GM23338 (cell line): Measurements from ENCODE around the gene BEND6. TPM values are rescaled to one million over a fixed set of nuclear protein-coding genes. Genes with fewer than 3 reads are reported as not detected.

Experiments
- ATAC-seq: fragments of 200-7000 bp; cut with Tn5 transposase; 3 replicates; pipeline ENCODE4 v1.9.1; 2020
- DNase-seq: peaks from one replicate; pipeline ENCODE4 v3.0.0-alpha.2; 2015; ENCODE audit warnings: low spot score
- H2AFZ ChIP-seq: fragments of 200-600 bp; sonication (generic); 2 replicates; pipeline ENCODE4 v1.8.0; 2016; ENCODE audit warnings: antibody characterized with exemption, mild to moderate bottlenecking, moderate library complexity
- H3F3A ChIP-seq: fragments of 200-600 bp; sonication (generic); replicated peaks from 2 replicates; pipeline ENCODE4 v1.8.0; 2017; ENCODE audit warnings: antibody characterized with exemption, mixed run types, low read depth
- H3K27ac ChIP-seq: fragments of 200-600 bp; sonication (generic); 2 replicates; pipeline ENCODE4 v1.6.1; 2016; ENCODE audit warnings: low read depth
- H3K27me3 ChIP-seq: fragments of 200-600 bp; sonication (generic); 2 replicates; pipeline ENCODE4 v1.8.0; 2016; ENCODE audit warnings: mild to moderate bottlenecking, mixed run types, moderate library complexity; ENCODE audit not compliant: insufficient read depth
- H3K36me3 ChIP-seq: fragments of 200-600 bp; sonication (generic); 2 replicates; pipeline ENCODE4 v1.8.0; 2016; ENCODE audit warnings: mild to moderate bottlenecking; ENCODE audit not compliant: insufficient read depth
- H3K4me1 ChIP-seq: fragments of 200-600 bp; sonication (generic); 2 replicates; pipeline ENCODE4 v1.8.0; 2016; ENCODE audit warnings: mild to moderate bottlenecking, moderate library complexity; ENCODE audit not compliant: insufficient read depth
- H3K4me2 ChIP-seq: fragments of 200-600 bp; sonication (generic); 2 replicates; pipeline ENCODE4 v1.7.1; 2017; ENCODE audit warnings: mixed run types
- H3K4me3 ChIP-seq: fragments of 200-600 bp; sonication (generic); 2 replicates; pipeline ENCODE4 v1.6.1; 2016; ENCODE audit warnings: mixed run types
- H3K79me2 ChIP-seq: fragments of 200-600 bp; sonication (generic); replicated peaks from 2 replicates; pipeline ENCODE4 v1.8.0; 2017; ENCODE audit warnings: mild to moderate bottlenecking; ENCODE audit not compliant: insufficient read depth
- H3K9me2 ChIP-seq: fragments of 200-600 bp; sonication (generic); 2 replicates; pipeline ENCODE4 v1.8.0; 2017; ENCODE audit not compliant: insufficient read depth
- H4K20me1 ChIP-seq: fragments of 200-600 bp; sonication (generic); replicated peaks from 2 replicates; pipeline ENCODE4 v1.8.0; 2017; ENCODE audit warnings: mild to moderate bottlenecking; ENCODE audit not compliant: insufficient read depth
- H3K27ac Mint-ChIP-seq: 2 replicates; pipeline ENCODE4 v1.8.0; 2020; ENCODE audit warnings: inconsistent platforms, mild to moderate bottlenecking, moderate library complexity, mixed read lengths
- H3K27me3 Mint-ChIP-seq: 3 replicates; pipeline ENCODE4 v1.8.0; 2022; ENCODE audit warnings: low read depth, mild to moderate bottlenecking, moderate library complexity, mixed read lengths, inconsistent platforms; ENCODE audit not compliant: insufficient read depth, poor library complexity
- H3K36me3 Mint-ChIP-seq: 3 replicates; pipeline ENCODE4 v1.8.0; 2021; ENCODE audit warnings: low read depth, mild to moderate bottlenecking, inconsistent platforms, moderate library complexity, mixed read lengths
- H3K4me1 Mint-ChIP-seq: 3 replicates; pipeline ENCODE4 v1.8.0; 2020; ENCODE audit warnings: mild to moderate bottlenecking, inconsistent platforms, mixed read lengths
- H3K4me3 Mint-ChIP-seq: 3 replicates; pipeline ENCODE4 v1.8.0; 2021; ENCODE audit warnings: moderate library complexity, mild to moderate bottlenecking, inconsistent platforms, mixed read lengths
- H3K9me3 Mint-ChIP-seq: 3 replicates; pipeline ENCODE4 v1.8.0; 2020; ENCODE audit warnings: moderate library complexity, mild to moderate bottlenecking, inconsistent platforms, mixed read lengths
- CREB1 ChIP-seq: fragments of 250-450 bp; sonication (Bioruptor Pico); IDR thresholded peaks from 2 replicates; pipeline ENCODE4 v1.5.0; 2020; ENCODE audit warnings: low read depth, mild to moderate bottlenecking, moderate library complexity
- CTCF ChIP-seq, 2 experiments: fragments of 200-600 bp in 1 of 2; sonication (generic) in 1 of 2; conservative IDR thresholded peaks; 2 replicates each; pipeline versions ENCODE4 v1.5.1 to v1.6.1; 2016 to 2017; ENCODE audit warnings: antibody characterized with exemption in 2 of 2, low read depth in 2 of 2, mild to moderate bottlenecking in 2 of 2, moderate library complexity in 1 of 2
- ETS1 ChIP-seq: IDR thresholded peaks from 2 replicates; pipeline ENCODE4 v1.6.1; 2016; ENCODE audit warnings: antibody characterized with exemption
- EZH2 ChIP-seq: fragments of 200-600 bp; sonication (generic); IDR thresholded peaks from one replicate; pipeline ENCODE4 v1.8.0; 2017; ENCODE audit warnings: antibody characterized with exemption, mild to moderate bottlenecking, low read depth; ENCODE audit not compliant: unreplicated experiment
- EZH2phosphoT487 ChIP-seq: fragments of 200-600 bp; sonication (generic); IDR thresholded peaks from one replicate; pipeline ENCODE4 v1.8.1; 2018; ENCODE audit warnings: antibody characterized with exemption; ENCODE audit not compliant: unreplicated experiment
- JUNB ChIP-seq: IDR thresholded peaks from one replicate; pipeline ENCODE4 v1.6.1; 2016; ENCODE audit warnings: antibody characterized with exemption; ENCODE audit not compliant: unreplicated experiment
- NANOG ChIP-seq: IDR thresholded peaks from 2 replicates; pipeline ENCODE4 v1.6.1; 2016; ENCODE audit warnings: antibody characterized with exemption, borderline replicate concordance
- POLR2AphosphoS5 ChIP-seq: IDR thresholded peaks from 2 replicates; pipeline ENCODE4 v1.6.1; 2016; ENCODE audit warnings: antibody characterized with exemption, low read depth
- REST ChIP-seq: IDR thresholded peaks from one replicate; pipeline ENCODE4 v1.6.1; 2018; ENCODE audit warnings: antibody characterized with exemption; ENCODE audit not compliant: unreplicated experiment
- STAT1 ChIP-seq: IDR thresholded peaks from one replicate; pipeline ENCODE4 v1.6.1; 2016; ENCODE audit warnings: antibody characterized with exemption; ENCODE audit not compliant: unreplicated experiment
- ZNF114 ChIP-seq: fragments of 250-450 bp; sonication (Bioruptor Pico); IDR thresholded peaks from 2 replicates; pipeline ENCODE4 v1.5.0; 2020; ENCODE audit warnings: mild to moderate bottlenecking, moderate library complexity
- ZNF331 ChIP-seq: fragments of 250-450 bp; sonication (Bioruptor Pico); IDR thresholded peaks from 2 replicates; pipeline ENCODE4 v1.5.0; 2020; ENCODE audit warnings: low read depth, mild to moderate bottlenecking, moderate library complexity
- polyA plus RNA-seq: library from polyadenylated mRNA; unstranded; fragments of >200 nt; fragmentation: Nextera tagmentation; extraction: Ambion mirVana; gene quantifications from 2 replicates; pipeline ENCODE4 v1.2.1, GENCODE V29; 2016
- total RNA-seq: library from RNA; depleted of rRNA; stranded (reverse); fragments of >200 nt; shearing (Covaris generic); gene quantifications from 2 replicates; pipeline ENCODE4 v1.2.3, GENCODE V29; 2014

The BEND6 gene
- total and polyA plus RNA-seq, 2 experiments from 2014 or later, result 6.0 to 6.7 TPM

GRCh38 chr6:56970849-56971248, 15.9 kb downstream of the BEND6 start:
- Histone ChIP-seq H3K4me1 (no peaks in the 10 kb centered on the region; the same call in 1 of the 2 replicates), H3K4me2 (no peak overlapping the region), H2AFZ (no peak overlapping the region), H3F3A (no peaks in the 10 kb centered on the region), H3K36me3 (no peaks in the 10 kb centered on the region), H3K27me3 (no peaks in the 10 kb centered on the region), H3K79me2 (no peaks in the 10 kb centered on the region), H3K27ac (no peak overlapping the region), H3K9me2 (no peaks in the 10 kb centered on the region), H3K4me3 (no peak overlapping the region), H4K20me1 (no peaks in the 10 kb centered on the region)
- Mint-ChIP-seq H3K36me3 (peaks cover 6% of the 10 kb centered on the region; the same call in 1 of the 3 replicates), H3K4me3 (no peak overlapping the region), H3K4me1 (0 out of 3 replicates have a peak, but pooled peaks cover 2% of the 10 kb centered on the region), H3K9me3 (peaks cover 6% of the 10 kb centered on the region; the same call in 2 of the 3 replicates), H3K27ac (no peak overlapping the region), H3K27me3 (peaks cover 2% of the 10 kb centered on the region)
- no peak for TF ChIP-seq JUNB
- no peak for TF ChIP-seq REST
- TF ChIP-seq CREB1 (CRISPR knock-in tag), result no peak
- TF ChIP-seq POLR2AphosphoS5, result no peak
- TF ChIP-seq NANOG, result no peak
- no peak for TF ChIP-seq STAT1
- TF ChIP-seq ZNF331 (CRISPR knock-in tag), result no peak
- no peak for TF ChIP-seq CTCF (conservative IDR thresholded peaks at IDR 0.05; ENCODE audit: low read depth in 2 of 2)
- no peak for TF ChIP-seq ZNF114 (CRISPR knock-in tag)
- no peak for TF ChIP-seq ETS1
- TF ChIP-seq EZH2, result no peak
- TF ChIP-seq EZH2phosphoT487, result no peak
- DNase-seq (no peak), ATAC-seq (no peak)
